Ascending aorta (tissue), 2 donors: ENCODE measurements around the gene TCP11X2. TPM values are rescaled to one million over a fixed set of nuclear protein-coding genes. Genes with fewer than 3 reads are reported as not detected.
"Not testable (repeated sequence)": the region's sequence is repeated elsewhere in the genome, so short reads cannot be mapped to it uniquely, and the experiment has no call there.

Experiments
- DNase-seq, 2 donors: peaks; one replicate each; pipeline ENCODE4 v3.0.0-alpha.2; 2019; ENCODE audit warnings: low spot score in 2 of 2
- H3K27ac ChIP-seq, 2 donors: fragments of 200-600 bp; sonication (generic); one replicate each; pipeline ENCODE4 v1.5.1; 2016 to 2017; ENCODE audit warnings: mild to moderate bottlenecking in 1 of 2
- H3K27me3 ChIP-seq: fragments of 200-600 bp; sonication (generic); one replicate; pipeline ENCODE4 v1.5.1; 2017
- H3K36me3 ChIP-seq, 2 donors: fragments of 200-600 bp; sonication (generic); one replicate each; pipeline ENCODE4 v1.5.1; 2016
- H3K4me1 ChIP-seq, 2 donors: fragments of 200-600 bp; sonication (generic); one replicate each; pipeline ENCODE4 v1.5.1; 2016 to 2017; ENCODE audit warnings: mild to moderate bottlenecking in 1 of 2
- H3K4me3 ChIP-seq, 2 donors: fragments of 200-600 bp; sonication (generic); one replicate each; pipeline ENCODE4 v1.5.1; 2016 to 2017; ENCODE audit warnings: mild to moderate bottlenecking in 1 of 2
- H3K9me3 ChIP-seq, 2 donors: fragments of 200-600 bp; sonication (generic); one replicate each; pipeline ENCODE4 v1.5.1; 2016
- intact Hi-C: fragments of 100-400 bp; cut with DNase I; formaldehyde crosslinking; loops from one replicate; pipeline ENCODE4 v1.15.1; 2023
- total RNA-seq: library from RNA; depleted of rRNA; stranded (reverse); fragments of >200 nt; gene quantifications from one replicate; pipeline ENCODE4 v1.1.0, GENCODE V29; 2016

The TCP11X2 gene
- total RNA-seq, 1 donor from 2014 or later, result not detected

DNA sequence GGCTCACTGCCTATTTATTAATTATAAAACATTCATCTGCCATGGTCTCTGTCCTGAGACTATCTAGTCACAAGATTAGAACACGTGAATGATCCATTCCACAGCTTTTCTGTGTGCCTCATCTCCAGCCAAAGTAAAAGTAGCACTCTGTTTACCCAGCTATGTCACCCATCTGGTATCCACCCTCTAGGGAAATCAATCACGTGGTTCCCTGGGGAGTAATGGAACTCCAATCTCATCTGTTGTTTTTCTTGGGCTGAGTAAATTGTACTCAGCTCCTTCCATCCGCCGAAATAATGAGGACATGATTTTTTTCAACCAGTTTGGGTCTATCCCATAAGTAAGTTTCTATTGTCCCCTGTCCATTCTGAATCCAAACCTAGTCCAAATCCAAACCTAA is 13.0 kb downstream of the TCP11X2 start:
- H3K27me3 ChIP-seq, H3K9me3 ChIP-seq, H3K4me3 ChIP-seq, H3K27ac ChIP-seq, DNase-seq, H3K36me3 ChIP-seq, intact Hi-C loops, H3K4me1 ChIP-seq: not testable (repeated sequence)

GRCh38 chrX:102439908-102440307 is 31.7 kb downstream of the TCP11X2 start, which contains the start of gene NXF2B:
TSS of gene NXF2B (minus strand) at chrX:102440008. CDS start at chrX:102380036, 59,972 bp downstream.
- H3K9me3 ChIP-seq, H3K36me3 ChIP-seq, H3K27me3 ChIP-seq, H3K4me1 ChIP-seq, DNase-seq, intact Hi-C loops, H3K4me3 ChIP-seq, H3K27ac ChIP-seq: not testable (repeated sequence)

DNA sequence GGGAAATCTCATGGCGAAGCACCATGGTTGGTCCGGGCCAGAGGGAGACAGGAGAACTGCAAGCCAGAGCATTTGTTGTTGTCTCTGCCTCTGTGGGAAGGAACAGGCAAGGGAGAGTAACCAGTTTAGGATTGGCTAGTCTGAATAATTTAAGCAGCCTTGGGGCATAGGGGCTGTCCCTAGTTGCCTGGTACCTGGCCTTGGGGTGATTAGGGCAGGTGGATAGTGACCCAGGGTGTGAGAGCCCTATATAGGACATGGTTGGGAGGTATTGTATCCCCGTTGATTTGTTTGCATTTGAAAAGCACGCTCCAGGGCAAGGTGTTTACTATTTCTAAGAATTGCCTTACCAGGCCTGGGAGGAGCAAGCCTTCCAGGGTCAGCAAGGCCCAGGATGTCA is 57.1 kb downstream of the TCP11X2 start:
- intact Hi-C loops, DNase-seq, H3K27ac ChIP-seq, H3K27me3 ChIP-seq, H3K36me3 ChIP-seq, H3K9me3 ChIP-seq, H3K4me1 ChIP-seq, H3K4me3 ChIP-seq: not testable (repeated sequence)

Other genes with a start within 250 kb of the TCP11X2 start
- gene NXF2, start 224.6 kb downstream of the TCP11X2 start, total RNA-seq, result not detected
- gene NXF2B, start 31.8 kb downstream of the TCP11X2 start, total RNA-seq, result not detected
- gene TMSB15A, start 44.9 kb upstream of the TCP11X2 start, total RNA-seq, result not detected
- 3.6 TPM for gene ARMCX5, start 127.7 kb upstream of the TCP11X2 start, total RNA-seq
- gene GPRASP1, start 179.7 kb upstream of the TCP11X2 start, total RNA-seq, result 0.85 TPM
- gene GPRASP2, start 240.6 kb upstream of the TCP11X2 start, total RNA-seq, result 8.7 TPM
- gene GPRASP3, start 248.9 kb upstream of the TCP11X2 start, total RNA-seq, result 1.7 TPM